ENCODE data around the gene PPP2R3C.

DNA sequence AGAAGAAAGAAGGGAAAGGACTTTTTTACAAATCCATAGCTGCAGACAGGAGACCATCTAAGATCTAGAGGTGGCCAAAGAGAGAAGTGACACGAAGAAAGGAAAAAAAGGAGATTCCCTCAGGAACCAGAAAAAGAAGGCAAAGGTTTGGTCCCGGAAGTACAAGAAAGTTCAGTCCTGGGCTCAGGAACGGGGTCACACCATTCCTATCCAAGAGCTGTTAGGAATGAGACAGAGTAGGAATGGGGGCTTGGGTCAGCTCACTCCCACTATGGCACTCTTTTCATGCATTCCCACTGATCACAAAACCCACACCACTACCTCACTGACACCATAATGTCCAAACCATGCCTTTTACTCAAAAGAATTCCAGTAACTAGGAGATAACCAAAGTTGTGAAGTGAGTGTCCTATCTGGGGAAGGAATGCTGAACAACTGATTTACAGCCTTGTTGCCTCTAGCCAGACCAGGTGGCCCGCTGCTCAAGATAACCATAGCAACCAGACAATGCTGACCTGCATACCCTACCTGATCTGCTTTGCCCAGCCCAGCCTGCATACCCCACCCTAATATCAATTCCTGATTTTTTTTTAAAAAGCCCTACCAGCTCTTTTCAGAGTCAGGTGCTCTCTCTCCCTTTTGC lies 8.4 kb downstream of the PPP2R3C start:
- TF ChIP-seq EZH2 (IDR thresholded peaks at IDR 0.05; ENCODE audit: insufficient read depth, poor library complexity, severe bottlenecking) (no peak), EZH2phosphoT487 (IDR thresholded peaks at IDR 0.05; ENCODE audit: insufficient read depth, low read depth) (no peak)
